Subcutaneous abdominal adipose tissue (tissue), 5 donors: Measurements from ENCODE around the gene LRRC4B.
A peak's percentile ranks its signal among the peaks of the same experiment; 100 is the strongest.

Experiments
- H3K27ac ChIP-seq: one replicate; pipeline ENCODE4 v1.7.0; 2013; ENCODE audit warnings: low read depth, mild to moderate bottlenecking, inconsistent platforms, low read length, moderate library complexity
- H3K27me3 ChIP-seq, 5 donors: one replicate each; pipeline ENCODE4 v1.7.0; 2013; ENCODE audit warnings: low read length in 5 of 5, inconsistent platforms in 1 of 5; ENCODE audit not compliant: control insufficient read depth in 5 of 5, insufficient read depth in 4 of 5
- H3K36me3 ChIP-seq, 5 donors: one replicate each; pipeline ENCODE4 v1.7.0; 2013; ENCODE audit warnings: low read length in 5 of 5; ENCODE audit not compliant: control insufficient read depth in 5 of 5, insufficient read depth in 5 of 5
- H3K4me1 ChIP-seq, 5 donors: one replicate each; pipeline ENCODE4 v1.7.0; 2013; ENCODE audit warnings: low read length in 5 of 5, mild to moderate bottlenecking in 3 of 5, moderate library complexity in 1 of 5; ENCODE audit not compliant: control insufficient read depth in 5 of 5, insufficient read depth in 5 of 5
- H3K4me3 ChIP-seq, 5 donors: one replicate each; pipeline ENCODE4 v1.7.0; 2013; ENCODE audit warnings: low read length in 5 of 5, low read depth in 1 of 5
- H3K9ac ChIP-seq, 5 donors: one replicate each; pipeline ENCODE4 v1.7.0; 2013; ENCODE audit warnings: low read length in 5 of 5, mild to moderate bottlenecking in 4 of 5, moderate library complexity in 3 of 5
- H3K9me3 ChIP-seq, 5 donors: one replicate each; pipeline ENCODE4 v1.7.0; 2013; ENCODE audit warnings: low read length in 5 of 5; ENCODE audit not compliant: control insufficient read depth in 5 of 5
- donor health status: healthy.
- donor health status: healthy.
- donor health status: healthy.
- donor health status: healthy.
- donor health status: healthy.

The LRRC4B gene

GRCh38 chr19:50515168-50515561, 53.1 kb downstream of the LRRC4B start:
- no peak overlapping the region for H3K4me3 ChIP-seq
- peaks cover 0 to 9% (median 0%) of the 10 kb centered on the region in 5 donors for H3K27me3 ChIP-seq
- no peak overlapping the region for H3K9ac ChIP-seq
- no peak overlapping the region for H3K27ac ChIP-seq
- no peaks in the 10 kb centered on the region for H3K9me3 ChIP-seq
- H3K36me3 ChIP-seq, result no peaks in the 10 kb centered on the region
- peaks cover 5 to 15% (median 9%) of the 10 kb centered on the region in 5 donors for H3K4me1 ChIP-seq

GRCh38 chr19:50514346-50515167, 53.7 kb downstream of the LRRC4B start:
- H3K9me3 ChIP-seq, result no peaks in the 10 kb centered on the region
- no peaks in the 10 kb centered on the region for H3K36me3 ChIP-seq
- no peak overlapping the region for H3K9ac ChIP-seq
- H3K27ac ChIP-seq, result no peak overlapping the region
- H3K4me1 ChIP-seq, result peaks cover 5 to 19% (median 12%) of the 10 kb centered on the region in 5 donors
- peaks cover 0 to 9% (median 0%) of the 10 kb centered on the region in 5 donors for H3K27me3 ChIP-seq
- H3K4me3 ChIP-seq, result no peak overlapping the region

GRCh38 chr19:50513746-50514345, 54.4 kb downstream of the LRRC4B start, which contains the start of gene ASPDH:
ASPDH (minus strand) TSS chr19:50513913; CDS start chr19:50513823, 90 bp downstream.
- no peak within 1 kb of the TSS for H3K27ac ChIP-seq
- H3K36me3 ChIP-seq, result no peaks in the 10 kb centered on the region
- no peak within 1 kb of the TSS for H3K9ac ChIP-seq
- H3K4me1 ChIP-seq, result peaks cover 5 to 19% (median 12%) of the 10 kb centered on the region in 5 donors
- H3K4me3 ChIP-seq, result no peak within 1 kb of the TSS
- peaks cover 0 to 9% (median 0%) of the 10 kb centered on the region in 5 donors for H3K27me3 ChIP-seq
- H3K9me3 ChIP-seq, result no peaks in the 10 kb centered on the region

GRCh38 chr19:50512999-50513745, 55.1 kb downstream of the LRRC4B start:
- Histone ChIP-seq H3K9me3 (no peaks in the 10 kb centered on the region), H3K36me3 (no peaks in the 10 kb centered on the region), H3K9ac (no peak overlapping the region), H3K4me3 (no peak overlapping the region), H3K27me3 (peaks cover 0 to 9% (median 0%) of the 10 kb centered on the region in 5 donors), H3K4me1 (peaks cover 5 to 19% (median 12%) of the 10 kb centered on the region in 5 donors), H3K27ac (no peak overlapping the region)

GRCh38 chr19:50512112-50512998, 55.9 kb downstream of the LRRC4B start:
- Histone ChIP-seq H3K4me3 (peak overlapping the region in 1 of 5 donors; percentile 64), H3K27ac (no peak overlapping the region), H3K9ac (no peak overlapping the region), H3K4me1 (peaks cover 5 to 19% (median 12%) of the 10 kb centered on the region in 5 donors), H3K27me3 (peaks cover 0 to 9% (median 0%) of the 10 kb centered on the region in 5 donors), H3K36me3 (no peaks in the 10 kb centered on the region), H3K9me3 (no peaks in the 10 kb centered on the region)

GRCh38 chr19:50511069-50511822, 57.0 kb downstream of the LRRC4B start, which contains the start of gene JOSD2:
JOSD2 (minus strand) TSS chr19:50511191; CDS start chr19:50510431, 760 bp downstream.
- Histone ChIP-seq H3K36me3 (peaks cover 0 to 2% (median 0%) of the 10 kb centered on the region in 5 donors), H3K4me3 (peak within 1 kb of the TSS; percentile 83 to 93 (median 86)), H3K9me3 (no peaks in the 10 kb centered on the region), H3K27me3 (peaks cover 0 to 9% (median 0%) of the 10 kb centered on the region in 5 donors), H3K27ac (peak within 1 kb of the TSS; percentile 46), H3K4me1 (peaks cover 5 to 19% (median 12%) of the 10 kb centered on the region in 5 donors), H3K9ac (peak within 1 kb of the TSS; percentile 63 to 93 (median 84))

DNA sequence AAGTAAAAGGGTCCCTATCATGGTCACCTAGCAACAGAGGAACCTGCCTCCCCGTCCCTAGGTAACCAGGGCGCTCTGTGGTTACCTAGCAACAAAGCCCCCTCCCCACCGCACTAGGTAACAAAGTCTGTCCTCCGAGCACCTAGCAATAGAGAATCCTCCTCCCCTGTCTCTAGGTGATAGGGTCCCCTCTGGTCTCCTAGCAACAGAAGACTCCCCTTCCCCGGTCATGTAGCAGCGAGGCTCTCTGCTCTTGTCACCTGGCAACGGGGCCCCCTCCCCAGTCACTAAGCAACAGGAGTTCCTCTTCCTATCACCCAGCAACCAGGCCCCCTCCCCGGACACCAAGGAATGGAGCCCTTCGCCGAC, 57.6 kb downstream of the LRRC4B start:
- Histone ChIP-seq H3K4me3 (peak overlapping the region; percentile 83 to 93 (median 86)), H3K36me3 (peaks cover 0 to 8% (median 0%) of the 10 kb centered on the region in 5 donors), H3K9me3 (no peaks in the 10 kb centered on the region), H3K9ac (peak overlapping the region; percentile 63 to 93 (median 84)), H3K4me1 (peaks cover 5 to 19% (median 12%) of the 10 kb centered on the region in 5 donors), H3K27me3 (peaks cover 0 to 7% (median 0%) of the 10 kb centered on the region in 5 donors), H3K27ac (peak overlapping the region; percentile 46)

DNA sequence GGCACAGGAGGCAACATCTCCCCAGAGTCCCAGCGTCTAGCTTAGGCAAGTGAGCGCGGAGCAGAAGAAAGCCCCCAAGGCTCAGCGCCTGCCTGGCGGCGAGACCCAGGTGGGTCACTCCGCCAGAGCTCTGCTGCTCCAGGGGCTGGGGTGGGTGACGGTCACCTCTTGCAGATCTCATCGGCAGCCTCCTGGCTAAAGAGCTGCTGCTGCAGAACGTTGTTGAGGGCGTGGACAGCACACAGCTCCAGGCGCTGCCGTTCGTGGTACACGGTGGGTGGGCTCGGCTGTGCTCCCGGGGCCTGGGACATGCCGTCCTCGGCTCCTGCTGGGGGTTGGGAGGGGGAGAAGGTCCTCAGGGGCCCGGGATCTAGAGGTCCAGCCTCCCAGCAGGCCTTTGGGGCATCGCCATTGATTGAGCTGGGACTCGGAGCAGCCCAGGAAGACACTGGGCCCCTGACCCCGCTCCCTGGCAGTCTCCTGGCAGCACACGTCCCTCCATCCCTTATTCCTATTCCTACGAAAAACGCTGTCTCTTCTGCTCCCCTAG, 58.0 kb downstream of the LRRC4B start:
- Histone ChIP-seq H3K9ac (peak overlapping the region; percentile 63 to 93 (median 84)), H3K27ac (no peak overlapping the region), H3K9me3 (no peaks in the 10 kb centered on the region), H3K36me3 (peaks cover 0 to 12% (median 0%) of the 10 kb centered on the region in 5 donors), H3K27me3 (peaks cover 0 to 3% (median 0%) of the 10 kb centered on the region in 5 donors), H3K4me3 (peak overlapping the region; percentile 83 to 93 (median 86)), H3K4me1 (peaks cover 5 to 19% (median 12%) of the 10 kb centered on the region in 5 donors)
